Skin epidermis (tissue), 12 donors: ENCODE data around the gene U2AF1L4.

Source experiments
- H3K27ac ChIP-seq, 21 experiments: fragments of 200-600 bp; sonication (generic) in 11 of 21; one replicate each; pipeline ENCODE4 v1.5.0; 2020; ENCODE audit warnings: mild to moderate bottlenecking in 3 of 21, inconsistent platforms in 2 of 21, moderate library complexity in 2 of 21
- H3K4me3 ChIP-seq, 7 experiments: fragments of 200-600 bp; sonication (generic) in 2 of 7; one replicate each; pipeline ENCODE4 v1.5.0; 2020; ENCODE audit warnings: inconsistent platforms in 2 of 7, mild to moderate bottlenecking in 2 of 7, moderate library complexity in 1 of 7

Gene U2AF1L4

GRCh38 chr19:35717665-35718344 lies 27.4 kb downstream of the U2AF1L4 start, which contains the start of gene KMT2B:
KMT2B (plus strand) TSS chr19:35718003; CDS start chr19:35718019, 16 bp downstream.
- H3K4me3 ChIP-seq, result peak within 1 kb of the TSS; percentile 71 to 97 (median 91)
- H3K27ac ChIP-seq, result peak within 1 kb of the TSS; percentile 83 to 97 (median 93)

GRCh38 chr19:35716801-35717664 lies 28.2 kb downstream of the U2AF1L4 start:
- H3K4me3 ChIP-seq, result peak overlapping the region; percentile 69 to 97 (median 91)
- H3K27ac ChIP-seq, result peak overlapping the region; percentile 65 to 97 (median 91)

GRCh38 chr19:35715981-35716800 lies 29.0 kb downstream of the U2AF1L4 start:
- Histone ChIP-seq H3K4me3 (peak overlapping the region; percentile 69 to 97 (median 91)), H3K27ac (peak overlapping the region; percentile 65 to 97 (median 91))

GRCh38 chr19:35715355-35715809 lies 29.8 kb downstream of the U2AF1L4 start:
- peak overlapping the region in 1 of 7 experiments; percentile 91 for H3K4me3 ChIP-seq

GRCh38 chr19:35714601-35715354 lies 30.4 kb downstream of the U2AF1L4 start:
- no peak overlapping the region for H3K4me3 ChIP-seq
- H3K27ac ChIP-seq, result peak overlapping the region in 11 of 21 experiments; percentile 11 to 96 (median 50)

More at GRCh38 chr19:35715355-35715809, 29.8 kb downstream of the U2AF1L4 start:
- H3K27ac ChIP-seq, result peak overlapping the region in 14 of 21 experiments; percentile 11 to 97 (median 91)

GRCh38 chr19:35713904-35714495 lies 31.2 kb downstream of the U2AF1L4 start:
- no peak overlapping the region for H3K4me3 ChIP-seq
- H3K27ac ChIP-seq, result peak overlapping the region in 10 of 21 experiments; percentile 27 to 96 (median 60)

GRCh38 chr19:35713506-35713850 lies 31.7 kb downstream of the U2AF1L4 start:
- H3K4me3 ChIP-seq, result no peak overlapping the region
- peak overlapping the region in 8 of 21 experiments; percentile 30 to 79 (median 52) for H3K27ac ChIP-seq

- H3K4me3 ChIP-seq, result no peak overlapping the region
These were observed 32.4 kb downstream of the U2AF1L4 start for GRCh38 chr19:35712567-35713505.

GRCh38 chr19:35710784-35711723 lies 34.2 kb downstream of the U2AF1L4 start:
- Histone ChIP-seq H3K4me3 (no peak overlapping the region), H3K27ac (peak overlapping the region in 8 of 21 experiments; percentile 4 to 78 (median 52))

More at GRCh38 chr19:35712567-35713505, 32.4 kb downstream of the U2AF1L4 start:
- peak overlapping the region in 9 of 21 experiments; percentile 6 to 79 (median 48) for H3K27ac ChIP-seq

- Histone ChIP-seq H3K4me3 (no peak overlapping the region), H3K27ac (no peak overlapping the region)
These were observed 36.8 kb downstream of the U2AF1L4 start for GRCh38 chr19:35708391-35708790.

GRCh38 chr19:35704218-35704617 lies 41.0 kb downstream of the U2AF1L4 start, which contains the start of gene ZBTB32:
ZBTB32 (plus strand) TSS chr19:35704558; CDS start chr19:35714627, 10,069 bp downstream.
- no peak within 1 kb of the TSS for H3K27ac ChIP-seq
- no peak within 1 kb of the TSS for H3K4me3 ChIP-seq

GRCh38 chr19:35703343-35703742 lies 41.9 kb downstream of the U2AF1L4 start:
- no peak overlapping the region for H3K27ac ChIP-seq
- no peak overlapping the region for H3K4me3 ChIP-seq

- Histone ChIP-seq H3K4me3 (peak overlapping the region; percentile 38 to 61 (median 46)), H3K27ac (peak overlapping the region in 5 of 21 experiments; percentile 33 to 49 (median 46))
These were observed 42.8 kb downstream of the U2AF1L4 start for GRCh38 chr19:35702223-35703012.

- Histone ChIP-seq H3K27ac (no peak overlapping the region), H3K4me3 (peak overlapping the region in 1 of 7 experiments; percentile 2)
These were observed 48.4 kb downstream of the U2AF1L4 start for GRCh38 chr19:35696835-35697234.

- Histone ChIP-seq H3K27ac (no peak overlapping the region), H3K4me3 (no peak overlapping the region)
These were observed 49.3 kb downstream of the U2AF1L4 start for GRCh38 chr19:35695895-35696422.
